ENCODE data around the gene EWSR1.

EWSR1 gene

GRCh38 chr22:29308791-29309262 lies 40.8 kb downstream of the EWSR1 start:
- TF ChIP-seq, protein P1, sequence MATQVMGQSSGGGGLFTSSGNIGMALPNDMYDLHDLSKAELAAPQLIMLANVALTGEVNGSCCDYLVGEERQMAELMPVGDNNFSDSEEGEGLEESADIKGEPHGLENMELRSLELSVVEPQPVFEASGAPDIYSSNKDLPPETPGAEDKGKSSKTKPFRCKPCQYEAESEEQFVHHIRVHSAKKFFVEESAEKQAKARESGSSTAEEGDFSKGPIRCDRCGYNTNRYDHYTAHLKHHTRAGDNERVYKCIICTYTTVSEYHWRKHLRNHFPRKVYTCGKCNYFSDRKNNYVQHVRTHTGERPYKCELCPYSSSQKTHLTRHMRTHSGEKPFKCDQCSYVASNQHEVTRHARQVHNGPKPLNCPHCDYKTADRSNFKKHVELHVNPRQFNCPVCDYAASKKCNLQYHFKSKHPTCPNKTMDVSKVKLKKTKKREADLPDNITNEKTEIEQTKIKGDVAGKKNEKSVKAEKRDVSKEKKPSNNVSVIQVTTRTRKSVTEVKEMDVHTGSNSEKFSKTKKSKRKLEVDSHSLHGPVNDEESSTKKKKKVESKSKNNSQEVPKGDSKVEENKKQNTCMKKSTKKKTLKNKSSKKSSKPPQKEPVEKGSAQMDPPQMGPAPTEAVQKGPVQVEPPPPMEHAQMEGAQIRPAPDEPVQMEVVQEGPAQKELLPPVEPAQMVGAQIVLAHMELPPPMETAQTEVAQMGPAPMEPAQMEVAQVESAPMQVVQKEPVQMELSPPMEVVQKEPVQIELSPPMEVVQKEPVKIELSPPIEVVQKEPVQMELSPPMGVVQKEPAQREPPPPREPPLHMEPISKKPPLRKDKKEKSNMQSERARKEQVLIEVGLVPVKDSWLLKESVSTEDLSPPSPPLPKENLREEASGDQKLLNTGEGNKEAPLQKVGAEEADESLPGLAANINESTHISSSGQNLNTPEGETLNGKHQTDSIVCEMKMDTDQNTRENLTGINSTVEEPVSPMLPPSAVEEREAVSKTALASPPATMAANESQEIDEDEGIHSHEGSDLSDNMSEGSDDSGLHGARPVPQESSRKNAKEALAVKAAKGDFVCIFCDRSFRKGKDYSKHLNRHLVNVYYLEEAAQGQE (IDR thresholded peaks at IDR 0.05; ENCODE audit: low read depth) = no peak
- TF ChIP-seq, protein P2, sequence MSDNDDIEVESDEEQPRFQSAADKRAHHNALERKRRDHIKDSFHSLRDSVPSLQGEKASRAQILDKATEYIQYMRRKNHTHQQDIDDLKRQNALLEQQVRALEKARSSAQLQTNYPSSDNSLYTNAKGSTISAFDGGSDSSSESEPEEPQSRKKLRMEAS (IDR thresholded peaks at IDR 0.05) = peak; percentile 50; the same call in 1 of the 2 replicates
- TF ChIP-seq EP300 (IDR thresholded peaks at IDR 0.05; ENCODE audit: borderline replicate concordance) (peak; percentile 23; the same call in 1 of the 2 replicates), TEAD4 (IDR thresholded peaks at IDR 0.05) (peak; percentile 85), NFIC (IDR thresholded peaks at IDR 0.05) (no peak)

GRCh38 chr22:29309332-29310064 lies 41.4 kb downstream of the EWSR1 start:
- peak; percentile 55; the same call in 1 of the 2 replicates for TF ChIP-seq EP300 (IDR thresholded peaks at IDR 0.05; ENCODE audit: borderline replicate concordance)
- 0 out of 2 replicates have a peak, but pooled peaks have one; percentile 24 for TF ChIP-seq EGR1 (IDR thresholded peaks at IDR 0.05)
- TF ChIP-seq TEAD4 (IDR thresholded peaks at IDR 0.05) = no peak
- TF ChIP-seq ZBTB7A (IDR thresholded peaks at IDR 0.05; ENCODE audit: low read depth) = peak; percentile 46; the same call in 1 of the 2 replicates
- TF ChIP-seq YY1 (IDR thresholded peaks at IDR 0.05; ENCODE audit: low read depth) = no peak
- no peak for TF ChIP-seq RAD21 (IDR thresholded peaks at IDR 0.05; ENCODE audit: low read depth)
- TF ChIP-seq TCF12 (IDR thresholded peaks at IDR 0.05; ENCODE audit: low read depth) = no peak
- no peak for TF ChIP-seq CREB1 (IDR thresholded peaks at IDR 0.05; ENCODE audit: low read depth)
- TF ChIP-seq CEBPB (IDR thresholded peaks at IDR 0.05) = no peak
- TF ChIP-seq, protein P2 (IDR thresholded peaks at IDR 0.05) = no peak
- TF ChIP-seq USF1 (IDR thresholded peaks at IDR 0.05) = no peak
- TF ChIP-seq TAF1 (IDR thresholded peaks at IDR 0.05; ENCODE audit: low read depth) = no peak

GRCh38 chr22:29310065-29310862 lies 42.2 kb downstream of the EWSR1 start:
- peak; percentile 52 for TF ChIP-seq USF1 (IDR thresholded peaks at IDR 0.05)
- TF ChIP-seq EP300 (IDR thresholded peaks at IDR 0.05; ENCODE audit: borderline replicate concordance) = no peak
- TF ChIP-seq NFIC (IDR thresholded peaks at IDR 0.05) = no peak

DNA sequence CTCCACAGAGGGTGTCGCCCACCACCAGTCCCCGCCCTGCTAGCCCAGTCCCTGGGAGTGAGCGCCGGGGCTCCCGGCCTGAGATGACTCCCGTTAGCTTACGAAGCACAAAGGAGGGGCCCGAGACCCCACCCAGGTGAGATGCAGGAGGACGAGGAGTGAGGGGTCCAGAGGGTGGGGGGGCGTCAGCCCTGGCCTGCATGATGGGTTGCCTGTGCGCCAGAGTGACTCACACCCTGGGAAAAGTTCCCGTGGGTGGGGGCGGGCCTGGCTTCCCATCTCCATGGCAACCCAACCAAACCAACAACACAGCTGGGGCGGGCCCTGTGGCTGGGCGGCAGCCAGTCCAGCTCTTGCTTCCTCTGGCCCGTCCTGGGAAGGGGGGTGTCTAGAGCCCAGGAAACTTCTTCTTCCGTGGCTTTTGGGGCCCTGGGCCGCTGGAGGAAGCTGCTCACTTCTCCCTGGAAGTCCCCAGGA lies 42.8 kb downstream of the EWSR1 start:
- TF ChIP-seq TAF1 (IDR thresholded peaks at IDR 0.05; ENCODE audit: low read depth) (no peak), TCF12 (IDR thresholded peaks at IDR 0.05; ENCODE audit: low read depth) (peak; percentile 55; the same call in 1 of the 2 replicates), EGR1 (IDR thresholded peaks at IDR 0.05) (peak; percentile 83), ZBTB7A (IDR thresholded peaks at IDR 0.05; ENCODE audit: low read depth) (peak; percentile 98), EP300 (IDR thresholded peaks at IDR 0.05; ENCODE audit: borderline replicate concordance) (peak; percentile 46; the same call in 1 of the 2 replicates), FOXM1 (IDR thresholded peaks at IDR 0.05; ENCODE audit: borderline replicate concordance, low read depth) (no peak), CREB1 (IDR thresholded peaks at IDR 0.05; ENCODE audit: low read depth) (no peak), YY1 (IDR thresholded peaks at IDR 0.05; ENCODE audit: low read depth) (no peak), CEBPB (IDR thresholded peaks at IDR 0.05) (no peak), TEAD4 (IDR thresholded peaks at IDR 0.05) (no peak), USF1 (IDR thresholded peaks at IDR 0.05) (no peak), RAD21 (IDR thresholded peaks at IDR 0.05; ENCODE audit: low read depth) (no peak), NFIC (IDR thresholded peaks at IDR 0.05) (no peak)
- TF ChIP-seq, protein P1 (IDR thresholded peaks at IDR 0.05; ENCODE audit: low read depth) = no peak
- TF ChIP-seq, protein P2 (IDR thresholded peaks at IDR 0.05) = peak; percentile 26; the same call in 1 of the 2 replicates
